HepG2 (cell line): ENCODE data around the gene SOCS3. TPM values are rescaled to one million over a fixed set of nuclear protein-coding genes. Genes with fewer than 3 reads are reported as not detected.
A peak's percentile ranks its signal among the peaks of the same experiment; 100 is the strongest.

Source experiments
- CCDC6 ChIP-seq: sonication (generic); formaldehyde crosslinking; IDR thresholded peaks from 2 replicates; pipeline ENCODE4 v1.8.1; 2022; ENCODE audit warnings: mild to moderate bottlenecking, missing genetic modification reagents, moderate library complexity
- ELF3 ChIP-seq: IDR thresholded peaks from 2 replicates; pipeline ENCODE4 v1.6.1; 2016; ENCODE audit warnings: missing genetic modification reagents, missing compliant biosample characterization
- FOSL2 ChIP-seq: sonication (generic); formaldehyde crosslinking; IDR thresholded peaks from 2 replicates; pipeline ENCODE4 v1.4.0; 2020; ENCODE audit warnings: missing genetic modification reagents
- GTF3A ChIP-seq: sonication (generic); formaldehyde crosslinking; conservative IDR thresholded peaks from 2 replicates; pipeline ENCODE4 v1.4.0; 2020; ENCODE audit warnings: mild to moderate bottlenecking, missing genetic modification reagents
- HOXA3 ChIP-seq: sonication (generic); formaldehyde crosslinking; IDR thresholded peaks from 2 replicates; pipeline ENCODE4 v1.5.0; 2020; ENCODE audit warnings: missing genetic modification reagents
- KAT8 ChIP-seq: IDR thresholded peaks from 2 replicates; pipeline ENCODE4 v1.6.1; 2016; ENCODE audit warnings: missing genetic modification reagents, missing compliant biosample characterization
- MXI1 ChIP-seq: IDR thresholded peaks from 3 replicates; pipeline ENCODE4 v1.6.1; 2012; ENCODE audit warnings: low read depth, low read length, inconsistent platforms, borderline replicate concordance
- MZF1 ChIP-seq: sonication (generic); formaldehyde crosslinking; IDR thresholded peaks from 2 replicates; pipeline ENCODE4 v1.8.1; 2023; ENCODE audit warnings: mild to moderate bottlenecking, missing genetic modification reagents, borderline replicate concordance
- NCOA2 ChIP-seq: sonication (generic); formaldehyde crosslinking; IDR thresholded peaks from 2 replicates; pipeline ENCODE4 v1.8.0; 2022; ENCODE audit warnings: inconsistent platforms
- NR2F6 ChIP-seq, 2 experiments: IDR thresholded peaks; 2 replicates each; pipeline ENCODE4 v1.6.1; 2016; ENCODE audit warnings: antibody characterized with exemption in 1 of 2, mild to moderate bottlenecking in 1 of 2
- RNF2 ChIP-seq: fragments of 450-650 bp; conservative IDR thresholded peaks from 2 replicates; pipeline ENCODE4 v1.6.1; 2016; ENCODE audit warnings: low read depth
- SALL1 ChIP-seq: sonication (generic); formaldehyde crosslinking; IDR thresholded peaks from 2 replicates; pipeline ENCODE4 v1.8.0; 2022; ENCODE audit warnings: mild to moderate bottlenecking, missing genetic modification reagents
- SP5 ChIP-seq: IDR thresholded peaks from 2 replicates; pipeline ENCODE4 v1.6.1; 2016; ENCODE audit warnings: low read depth, borderline replicate concordance
- TIGD3 ChIP-seq: sonication (generic); formaldehyde crosslinking; IDR thresholded peaks from 2 replicates; pipeline ENCODE4 v1.5.1; 2020; ENCODE audit warnings: mild to moderate bottlenecking, missing genetic modification reagents, borderline replicate concordance
- ZMYM2 ChIP-seq: sonication (generic); formaldehyde crosslinking; IDR thresholded peaks from 2 replicates; pipeline ENCODE4 v1.8.0; 2022; ENCODE audit warnings: mild to moderate bottlenecking, missing genetic modification reagents
- ZNF12 ChIP-seq: sonication (generic); formaldehyde crosslinking; IDR thresholded peaks from 2 replicates; pipeline ENCODE4 v1.5.0; 2020; ENCODE audit warnings: missing genetic modification reagents
- ZNF326 ChIP-seq: sonication (generic); formaldehyde crosslinking; IDR thresholded peaks from 2 replicates; pipeline ENCODE4 v1.4.0; 2020; ENCODE audit warnings: missing genetic modification reagents, borderline replicate concordance
- ZNF350 ChIP-seq: sonication (generic); formaldehyde crosslinking; IDR thresholded peaks from 2 replicates; pipeline ENCODE4 v1.4.0; 2020; ENCODE audit warnings: mild to moderate bottlenecking, low read depth, missing genetic modification reagents, borderline replicate concordance
- ZNF563 ChIP-seq: sonication (generic); formaldehyde crosslinking; IDR thresholded peaks from 2 replicates; pipeline ENCODE4 v1.8.0; 2022; ENCODE audit warnings: mild to moderate bottlenecking, moderate library complexity, missing genetic modification reagents
- ZSCAN25 ChIP-seq: sonication (generic); formaldehyde crosslinking; IDR thresholded peaks from 2 replicates; pipeline ENCODE4 v1.8.0; 2022; ENCODE audit warnings: mild to moderate bottlenecking, missing genetic modification reagents
- polyA plus RNA-seq, 8 experiments: library from polyadenylated mRNA; depleted of rRNA in 3 of 8; stranded (reverse) in 7 of 8; unstranded in 1 of 8; fragments of >200 nt; fragmentation: Illumina TruSeq in 4 of 8; extraction: Trizol in 4 of 8; gene quantifications; 2 replicates each; pipeline versions ENCODE4 v1.2.1 to v1.2.3, GENCODE V29; 2011 to 2016; ENCODE audit warnings: low read depth in 4 of 8, missing spikeins in 1 of 8, mixed read lengths in 1 of 8; ENCODE audit not compliant: insufficient read depth in 1 of 8
- total RNA-seq, 5 experiments: library from RNA; depleted of rRNA; stranded (reverse); fragments of >200 nt; fragmentation: Illumina TruSeq; extraction: Trizol; gene quantifications; 2 replicates each; pipeline ENCODE4 v1.2.3, GENCODE V29; 2016; ENCODE audit warnings: low read depth in 1 of 5
- TF ChIP-seq, protein P1 (sequence below): IDR thresholded peaks from 2 replicates; pipeline ENCODE4 v1.6.1; 2016; ENCODE audit warnings: missing biosample characterization, missing genetic modification reagents, low read depth
- TF ChIP-seq, protein P2 (sequence below): sonication (generic); formaldehyde crosslinking; conservative IDR thresholded peaks from 2 replicates; pipeline ENCODE4 v1.4.0; 2020; ENCODE audit warnings: missing genetic modification reagents
- TF ChIP-seq, protein P3 (sequence below): sonication (generic); formaldehyde crosslinking; IDR thresholded peaks from 2 replicates; pipeline ENCODE4 v1.9.0; 2021; ENCODE audit warnings: missing genetic modification reagents, borderline replicate concordance
- TF ChIP-seq, protein P4 (sequence below): sonication (generic); formaldehyde crosslinking; IDR thresholded peaks from 2 replicates; pipeline ENCODE4 v1.4.0; 2020; ENCODE audit warnings: mild to moderate bottlenecking, low read depth, missing genetic modification reagents

SOCS3 gene
- total and polyA plus RNA-seq, 2 of the 13 experiments (the other 11 are each of a cell fraction or from before 2014, with no cell fraction given), result 0.77 to 2.4 TPM

DNA sequence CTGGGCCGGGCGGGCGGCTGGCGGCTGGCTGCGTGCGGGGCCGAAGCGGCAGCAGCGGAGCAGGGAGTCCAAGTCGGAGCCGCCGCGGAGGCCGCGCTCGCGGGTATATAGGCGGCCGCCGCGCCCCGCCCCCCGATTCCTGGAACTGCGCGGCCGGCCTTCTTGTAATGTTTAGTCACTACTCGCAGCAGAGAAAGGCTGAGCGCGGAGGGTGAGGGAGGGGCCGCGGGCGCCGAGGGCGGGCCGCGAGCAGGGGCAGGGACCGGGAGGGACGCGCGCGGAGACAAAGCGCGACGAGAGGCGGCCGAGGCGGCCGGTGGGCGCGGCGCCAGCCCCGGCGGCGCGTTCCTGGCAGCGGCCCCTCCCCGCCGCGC is at the start of gene SOCS3 (continued):
- TF ChIP-seq, protein P1, sequence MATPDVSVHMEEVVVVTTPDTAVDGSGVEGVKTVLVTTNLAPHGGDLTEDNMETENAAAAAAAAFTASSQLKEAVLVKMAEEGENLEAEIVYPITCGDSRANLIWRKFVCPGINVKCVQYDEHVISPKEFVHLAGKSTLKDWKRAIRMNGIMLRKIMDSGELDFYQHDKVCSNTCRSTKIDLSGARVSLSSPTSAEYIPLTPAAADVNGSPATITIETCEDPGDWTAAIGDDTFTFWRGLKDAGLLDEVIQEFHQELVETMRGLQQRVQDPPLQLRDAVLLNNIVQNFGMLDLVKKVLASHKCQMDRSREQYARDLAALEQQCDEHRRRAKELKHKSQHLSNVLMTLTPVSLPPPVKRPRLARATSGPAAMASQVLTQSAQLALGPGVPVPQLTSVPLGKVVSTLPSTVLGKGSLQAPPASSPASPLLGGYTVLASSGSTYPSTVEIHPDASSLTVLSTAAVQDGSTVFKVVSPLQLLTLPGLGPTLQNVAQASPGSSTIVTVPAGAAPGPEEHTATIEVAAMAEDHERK, result no peak
- TF ChIP-seq SP5 (peak; percentile 76; the same call in 1 of the 2 replicates), ZNF350 (CRISPR knock-in tag) (no peak), KAT8 (CRISPR knock-in tag) (peak; percentile 45; the same call in 1 of the 2 replicates), RNF2 (peak; percentile 24; the same call in 1 of the 2 replicates), ZNF12 (CRISPR knock-in tag) (peak; percentile 68), NCOA2 (CRISPR knock-in tag) (peak; percentile 58), MXI1 (peak; percentile 66; the same call in 1 of the 3 replicates), MZF1 (CRISPR knock-in tag) (no peak), ZSCAN25 (CRISPR knock-in tag) (peak; percentile 59; the same call in 1 of the 2 replicates), ELF3 (CRISPR knock-in tag) (peak; percentile 58; the same call in 1 of the 2 replicates), TIGD3 (no peak), ZMYM2 (CRISPR knock-in tag) (no peak), SALL1 (peak; percentile 20; the same call in 1 of the 2 replicates), FOSL2 (CRISPR knock-in tag) (peak; percentile 81), GTF3A (CRISPR knock-in tag) (no peak), NR2F6 (IDR thresholded peaks at IDR 0.05) (no peak), NR2F6 (CRISPR knock-in tag; IDR thresholded peaks at IDR 0.05) (peak; percentile 50), ZNF563 (CRISPR knock-in tag) (0 out of 2 replicates have a peak, but pooled peaks have one; percentile 24), CCDC6 (CRISPR knock-in tag) (0 out of 2 replicates have a peak, but pooled peaks have one; percentile 56), ZNF326 (CRISPR knock-in tag) (no peak), HOXA3 (CRISPR knock-in tag) (peak; percentile 12; the same call in 1 of the 2 replicates)
- TF ChIP-seq, protein P2, sequence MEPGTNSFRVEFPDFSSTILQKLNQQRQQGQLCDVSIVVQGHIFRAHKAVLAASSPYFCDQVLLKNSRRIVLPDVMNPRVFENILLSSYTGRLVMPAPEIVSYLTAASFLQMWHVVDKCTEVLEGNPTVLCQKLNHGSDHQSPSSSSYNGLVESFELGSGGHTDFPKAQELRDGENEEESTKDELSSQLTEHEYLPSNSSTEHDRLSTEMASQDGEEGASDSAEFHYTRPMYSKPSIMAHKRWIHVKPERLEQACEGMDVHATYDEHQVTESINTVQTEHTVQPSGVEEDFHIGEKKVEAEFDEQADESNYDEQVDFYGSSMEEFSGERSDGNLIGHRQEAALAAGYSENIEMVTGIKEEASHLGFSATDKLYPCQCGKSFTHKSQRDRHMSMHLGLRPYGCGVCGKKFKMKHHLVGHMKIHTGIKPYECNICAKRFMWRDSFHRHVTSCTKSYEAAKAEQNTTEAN, result 0 out of 2 replicates have a peak, but pooled peaks have one; percentile 46
- TF ChIP-seq, protein P3, sequence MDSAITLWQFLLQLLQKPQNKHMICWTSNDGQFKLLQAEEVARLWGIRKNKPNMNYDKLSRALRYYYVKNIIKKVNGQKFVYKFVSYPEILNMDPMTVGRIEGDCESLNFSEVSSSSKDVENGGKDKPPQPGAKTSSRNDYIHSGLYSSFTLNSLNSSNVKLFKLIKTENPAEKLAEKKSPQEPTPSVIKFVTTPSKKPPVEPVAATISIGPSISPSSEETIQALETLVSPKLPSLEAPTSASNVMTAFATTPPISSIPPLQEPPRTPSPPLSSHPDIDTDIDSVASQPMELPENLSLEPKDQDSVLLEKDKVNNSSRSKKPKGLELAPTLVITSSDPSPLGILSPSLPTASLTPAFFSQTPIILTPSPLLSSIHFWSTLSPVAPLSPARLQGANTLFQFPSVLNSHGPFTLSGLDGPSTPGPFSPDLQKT (CRISPR knock-in tag), result no peak
- TF ChIP-seq, protein P4, sequence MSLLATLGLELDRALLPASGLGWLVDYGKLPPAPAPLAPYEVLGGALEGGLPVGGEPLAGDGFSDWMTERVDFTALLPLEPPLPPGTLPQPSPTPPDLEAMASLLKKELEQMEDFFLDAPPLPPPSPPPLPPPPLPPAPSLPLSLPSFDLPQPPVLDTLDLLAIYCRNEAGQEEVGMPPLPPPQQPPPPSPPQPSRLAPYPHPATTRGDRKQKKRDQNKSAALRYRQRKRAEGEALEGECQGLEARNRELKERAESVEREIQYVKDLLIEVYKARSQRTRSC (CRISPR knock-in tag), result no peak
